ENCODE measurements around the gene RPL19.

The RPL19 gene

DNA sequence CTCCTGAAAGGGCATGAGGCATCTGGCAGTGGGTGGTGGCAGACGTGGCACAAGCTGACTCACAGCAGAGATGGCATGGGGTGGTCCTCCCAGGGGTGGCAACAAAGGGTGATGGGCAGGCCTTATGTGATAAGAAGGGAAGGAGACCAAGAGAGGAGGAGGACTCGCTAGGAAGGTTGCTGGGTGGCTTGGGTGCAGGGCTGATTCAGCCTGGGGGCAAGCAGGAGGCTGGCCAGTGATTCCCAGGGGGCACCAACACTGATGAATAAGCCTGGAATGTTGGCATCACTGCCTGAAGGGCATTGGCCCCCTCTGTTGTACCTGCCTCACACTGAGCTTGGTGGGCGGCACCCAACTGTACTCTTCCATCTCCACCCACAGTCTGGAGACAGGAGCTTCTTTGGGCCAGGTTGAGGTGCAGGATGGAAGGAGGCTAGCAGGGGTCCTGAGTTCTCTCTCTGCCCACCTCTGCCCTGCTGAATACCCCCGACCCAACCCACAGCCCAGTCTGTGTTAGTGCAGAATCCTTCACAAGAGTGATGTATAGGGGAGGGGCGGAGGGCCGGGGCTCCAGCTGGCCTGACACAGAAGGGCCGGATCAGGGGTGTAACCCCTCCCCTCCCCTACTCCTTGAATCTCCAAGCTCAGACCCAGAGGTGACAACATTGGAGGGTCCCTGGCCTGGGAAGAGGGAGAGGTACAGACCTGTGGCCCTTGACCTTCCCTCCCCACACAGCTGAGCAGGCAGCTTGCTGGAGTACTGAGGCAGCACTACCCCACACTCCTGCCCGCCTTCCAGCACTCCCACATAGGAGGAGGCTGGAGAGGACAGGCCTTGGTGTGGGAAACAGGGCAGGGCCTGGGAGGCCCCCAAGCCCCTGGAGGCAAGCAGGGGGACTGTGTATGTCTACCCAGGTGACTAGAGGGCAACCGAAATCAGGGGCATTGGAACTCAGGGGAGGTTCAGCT lies 23.1 kb downstream of the RPL19 start:
- H3K4me3 ChIP-seq (ENCODE audit: low read depth, low read length): no peak overlapping the region

GRCh38 chr17:39223907-39224777 lies 24.1 kb downstream of the RPL19 start:
- no peak overlapping the region for H3K4me3 ChIP-seq (ENCODE audit: low read depth, low read length)

DNA sequence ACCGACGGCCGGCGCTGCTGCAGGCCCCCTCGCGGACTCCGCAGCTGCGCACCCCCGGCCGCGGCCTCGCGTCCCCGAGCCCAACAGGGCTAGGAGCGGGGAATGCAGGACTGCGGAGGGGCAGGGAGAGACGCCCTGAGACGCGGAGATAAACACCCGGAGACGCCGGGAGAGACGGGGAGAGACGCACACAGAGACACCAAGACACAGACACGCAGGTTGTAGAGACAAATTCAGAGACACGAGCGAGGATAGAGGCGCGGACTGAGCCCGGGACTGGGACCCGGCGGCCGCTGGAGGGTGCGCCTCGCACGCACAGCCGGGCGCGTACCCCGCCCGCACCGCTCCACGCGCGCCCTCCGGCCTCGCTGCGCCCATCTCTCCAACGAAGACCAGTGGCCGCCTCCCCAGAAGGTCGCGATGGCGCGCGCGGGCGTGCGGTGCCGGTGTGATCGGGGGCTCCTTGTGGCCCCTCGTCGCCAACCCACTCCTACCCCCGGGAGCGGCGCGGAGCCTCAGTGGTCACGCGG lies 24.8 kb downstream of the RPL19 start:
- peak overlapping the region; percentile 41 for H3K4me3 ChIP-seq (ENCODE audit: low read depth, low read length)

GRCh38 chr17:39225308-39225958 lies 25.4 kb downstream of the RPL19 start, which contains the start of gene STAC2:
STAC2 (minus strand) TSS chr17:39225945; CDS start chr17:39225502, 443 bp downstream.
- H3K4me3 ChIP-seq (ENCODE audit: low read depth, low read length): peak within 1 kb of the TSS; percentile 41

DNA sequence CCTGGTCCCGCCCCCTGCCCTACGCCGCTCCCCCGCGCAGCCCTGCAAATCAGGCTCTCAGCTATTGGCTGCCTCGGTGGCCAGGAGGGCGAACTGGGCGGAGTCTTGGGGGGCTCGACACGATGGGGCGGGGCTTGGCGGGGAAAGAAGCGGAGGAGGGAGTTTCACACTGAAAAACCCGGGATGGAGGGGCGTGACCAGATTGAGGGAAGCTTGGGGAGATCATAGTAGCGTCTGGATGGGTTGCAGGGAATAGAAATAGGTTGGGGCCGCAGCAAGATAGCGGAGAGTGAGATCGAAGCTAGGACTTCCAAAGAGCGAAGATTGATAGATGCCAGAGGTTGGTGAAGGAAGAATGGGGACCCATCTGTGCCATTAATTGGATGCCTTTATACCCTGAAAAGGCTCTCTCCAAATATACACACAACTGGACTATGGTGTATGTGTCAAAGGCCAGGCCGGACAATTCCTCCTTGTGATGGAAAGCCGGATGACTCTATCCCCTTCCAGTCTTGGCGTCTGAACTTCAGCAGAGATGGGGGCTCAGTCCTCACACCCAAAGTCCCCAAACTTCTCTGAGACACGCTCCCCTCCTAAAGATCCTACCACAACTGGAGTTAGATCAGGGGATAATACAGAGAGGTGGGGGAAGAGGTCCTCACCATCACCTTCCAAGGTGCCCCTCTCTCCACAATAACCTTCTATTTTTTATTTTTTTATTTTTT lies 26.0 kb downstream of the RPL19 start:
- no peak overlapping the region for H3K4me3 ChIP-seq (ENCODE audit: low read depth, low read length)

DNA sequence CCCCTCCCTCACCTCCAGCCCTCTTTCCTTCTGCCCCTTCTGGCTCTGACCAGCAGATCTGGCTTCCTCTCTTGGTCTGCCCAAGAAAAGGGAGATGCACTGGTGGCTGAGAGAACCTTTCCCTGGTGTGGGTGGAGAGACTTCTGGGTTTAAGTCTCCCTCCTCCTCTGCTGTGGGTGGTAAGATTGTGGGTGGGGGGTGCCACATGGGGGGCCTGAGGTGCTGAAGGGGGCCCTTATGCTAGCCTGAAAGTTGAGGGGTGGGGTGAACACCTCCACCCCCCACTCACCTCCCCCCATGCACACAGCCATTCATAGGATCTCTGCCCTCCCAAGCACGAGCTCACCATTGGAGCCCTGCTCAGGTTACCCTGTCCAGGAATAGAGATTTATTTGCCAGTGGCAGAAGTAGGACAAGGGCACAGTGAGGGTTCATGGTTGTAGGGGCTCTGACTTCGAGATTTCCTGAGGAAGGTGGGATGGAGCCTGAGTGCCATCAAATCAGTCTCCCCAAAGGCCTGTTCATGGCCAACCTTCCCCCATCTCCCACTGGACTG lies 27.4 kb downstream of the RPL19 start:
- no peak overlapping the region for H3K4me3 ChIP-seq (ENCODE audit: low read depth, low read length)

DNA sequence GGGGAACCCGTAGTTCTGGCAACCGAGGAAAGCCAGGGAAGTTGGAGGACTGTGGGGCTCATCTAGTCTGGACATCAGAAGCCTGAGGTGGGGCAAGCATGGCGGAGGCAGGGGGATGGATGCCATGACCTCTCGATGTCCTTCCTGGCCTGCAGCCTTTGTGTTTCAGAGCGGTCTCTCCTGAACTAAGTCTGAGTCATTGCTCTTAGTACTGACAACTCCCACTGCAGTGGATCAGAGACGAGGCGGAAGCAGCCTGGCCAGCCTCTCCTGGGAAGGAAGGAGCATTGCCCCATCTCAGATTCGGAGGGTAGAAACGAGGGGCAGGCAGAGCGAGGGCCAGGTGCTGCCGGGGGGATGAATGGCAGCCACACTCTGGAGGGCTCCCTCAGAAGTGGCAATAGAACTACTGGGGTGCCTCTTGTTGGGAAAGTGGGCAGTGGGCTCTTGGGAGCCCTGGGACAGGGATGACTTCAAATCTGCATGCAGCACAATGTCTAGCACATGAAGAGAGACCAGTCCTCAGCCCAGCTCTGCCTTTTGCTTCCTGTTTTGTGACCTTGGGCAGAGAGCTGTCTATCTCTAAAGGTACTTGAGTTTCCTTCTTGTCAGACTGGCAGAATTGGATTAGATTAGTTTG lies 29.3 kb downstream of the RPL19 start:
- H3K4me3 ChIP-seq (ENCODE audit: low read depth, low read length): no peak overlapping the region

- H3K4me3 ChIP-seq (ENCODE audit: low read depth, low read length): no peak overlapping the region
These were observed 30.3 kb downstream of the RPL19 start for GRCh38 chr17:39230361-39230760.

GRCh38 chr17:39231091-39231561 lies 31.0 kb downstream of the RPL19 start:
- no peak overlapping the region for H3K4me3 ChIP-seq (ENCODE audit: low read depth, low read length)

- no peak overlapping the region for H3K4me3 ChIP-seq (ENCODE audit: low read depth, low read length)
These were observed 31.8 kb downstream of the RPL19 start for GRCh38 chr17:39231591-39232551.

GRCh38 chr17:39235555-39236449 lies 35.7 kb downstream of the RPL19 start:
- no peak overlapping the region for H3K4me3 ChIP-seq (ENCODE audit: low read depth, low read length)

GRCh38 chr17:39236450-39236927 lies 36.4 kb downstream of the RPL19 start:
- no peak overlapping the region for H3K4me3 ChIP-seq (ENCODE audit: low read depth, low read length)

DNA sequence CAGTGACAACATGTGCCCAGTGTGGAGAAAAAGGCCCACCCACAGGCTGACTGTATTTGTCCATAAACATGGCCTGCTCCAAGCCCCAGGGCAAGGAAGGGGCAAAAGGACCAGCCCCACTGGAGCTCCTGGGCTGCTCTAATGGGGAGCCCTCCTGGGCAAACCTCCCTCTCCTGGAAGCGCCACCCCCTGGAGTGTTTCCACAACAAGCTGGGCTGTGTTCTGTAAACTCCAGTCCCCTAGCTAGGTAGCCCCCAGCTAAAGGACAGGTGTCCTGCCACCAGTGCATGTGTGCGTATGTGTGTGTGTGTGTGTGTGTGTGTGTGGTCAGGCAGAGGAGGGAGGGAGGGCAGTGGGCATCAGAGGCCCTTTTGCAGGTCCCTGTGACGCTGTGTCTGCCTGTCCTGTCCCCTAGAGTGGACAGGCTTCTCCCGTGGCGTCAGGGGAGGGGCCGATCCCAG lies 36.9 kb downstream of the RPL19 start:
- H3K4me3 ChIP-seq (ENCODE audit: low read depth, low read length): no peak overlapping the region

GRCh38 chr17:39237586-39237985 lies 37.5 kb downstream of the RPL19 start:
- no peak overlapping the region for H3K4me3 ChIP-seq (ENCODE audit: low read depth, low read length)

DNA sequence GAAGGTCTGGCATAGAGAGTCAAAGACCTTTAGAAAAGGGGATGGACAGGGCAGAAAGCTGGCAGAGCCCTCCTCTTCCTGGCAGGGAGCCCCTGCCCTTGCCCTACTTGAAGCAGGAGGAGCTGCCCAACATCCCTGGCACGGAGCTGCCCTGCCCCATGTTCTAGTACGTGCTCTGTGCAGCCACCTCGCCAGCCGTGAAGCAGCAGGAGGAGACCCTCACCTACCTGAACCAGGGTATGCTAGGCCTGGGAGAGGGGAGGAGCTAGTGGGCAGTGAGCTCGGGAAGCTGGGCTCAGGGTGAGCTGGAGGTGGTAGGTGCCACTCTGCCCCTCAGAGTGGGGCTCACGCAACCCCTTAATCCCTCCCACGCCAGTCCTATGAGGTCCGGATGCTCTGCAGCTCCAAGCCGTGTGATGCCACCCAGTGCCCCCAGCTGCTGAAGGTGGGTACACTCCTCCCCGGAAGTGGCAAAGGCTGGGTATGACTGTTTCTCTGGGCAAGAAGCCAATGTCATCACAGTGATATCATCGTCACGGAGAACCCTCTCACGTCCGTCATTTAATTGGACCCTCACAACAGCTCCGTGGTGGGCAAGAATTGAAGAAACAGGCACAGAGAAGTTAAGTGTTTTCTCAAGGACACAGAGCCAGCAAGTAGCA lies 38.4 kb downstream of the RPL19 start:
- no peak overlapping the region for H3K4me3 ChIP-seq (ENCODE audit: low read depth, low read length)

GRCh38 chr17:39239640-39240314 lies 39.7 kb downstream of the RPL19 start:
- H3K4me3 ChIP-seq (ENCODE audit: low read depth, low read length): no peak overlapping the region

All from iPS-11a (cell line).